GM15510 (cell line): ENCODE results near the gene DCAF8.

Experiments
- POLR2A ChIP-seq: IDR thresholded peaks from 3 replicates; pipeline ENCODE4 v1.6.1; 2011; ENCODE audit warnings: borderline replicate concordance; ENCODE audit not compliant: insufficient read length; ENCODE audit errors: extremely low read depth

The DCAF8 gene

DNA sequence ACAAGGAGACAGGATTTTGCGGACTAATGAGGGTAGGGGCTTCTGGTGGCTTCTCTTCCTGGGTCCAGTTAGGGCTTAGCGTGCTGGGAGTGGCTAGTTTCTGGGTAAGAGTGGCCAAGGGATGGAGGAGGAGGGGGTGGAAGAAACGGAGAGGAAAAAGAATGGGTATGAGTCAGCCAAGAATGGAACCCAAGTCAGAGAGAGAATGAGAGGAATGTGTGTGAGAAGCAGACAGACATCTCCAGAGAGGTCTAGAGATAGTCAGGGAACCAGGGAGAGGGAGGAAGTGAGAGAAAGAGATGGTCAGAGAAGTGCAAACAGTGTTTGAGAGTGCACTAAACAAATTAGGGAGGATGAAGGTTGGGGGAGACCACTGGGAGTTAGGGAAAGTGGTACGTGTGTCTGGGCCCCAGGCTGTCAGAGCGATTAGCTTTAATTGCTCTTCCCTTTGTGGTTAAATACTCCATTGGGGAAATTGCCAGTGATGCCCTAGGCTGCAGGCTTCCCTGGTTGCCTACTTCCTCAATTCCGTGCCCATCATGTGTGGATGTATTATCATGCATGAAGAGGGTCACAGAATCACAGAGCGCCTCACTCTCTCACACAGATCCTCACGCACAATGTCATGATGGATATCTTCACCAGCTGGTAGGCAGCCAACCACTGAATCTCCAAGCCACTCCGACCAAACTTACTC is 55.8 kb downstream of the DCAF8 start:
- no peak for TF ChIP-seq POLR2A

DNA sequence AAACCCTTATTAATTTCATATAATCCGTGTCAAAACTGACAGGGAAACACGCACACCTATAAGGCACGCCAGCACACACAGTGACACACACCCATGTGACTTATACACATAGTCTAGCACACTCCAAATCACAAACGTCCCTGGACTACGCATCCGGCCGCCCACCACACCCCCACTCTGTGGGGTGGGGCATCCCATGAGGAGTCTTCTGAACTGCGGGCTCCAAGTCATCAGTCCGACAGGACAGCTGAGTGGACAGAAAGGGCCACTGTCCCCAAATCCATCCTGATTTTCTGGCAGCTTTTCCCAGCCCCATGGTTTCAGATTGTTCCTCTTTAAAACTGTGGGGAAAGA is 56.3 kb downstream of the DCAF8 start:
- TF ChIP-seq POLR2A: no peak

DNA sequence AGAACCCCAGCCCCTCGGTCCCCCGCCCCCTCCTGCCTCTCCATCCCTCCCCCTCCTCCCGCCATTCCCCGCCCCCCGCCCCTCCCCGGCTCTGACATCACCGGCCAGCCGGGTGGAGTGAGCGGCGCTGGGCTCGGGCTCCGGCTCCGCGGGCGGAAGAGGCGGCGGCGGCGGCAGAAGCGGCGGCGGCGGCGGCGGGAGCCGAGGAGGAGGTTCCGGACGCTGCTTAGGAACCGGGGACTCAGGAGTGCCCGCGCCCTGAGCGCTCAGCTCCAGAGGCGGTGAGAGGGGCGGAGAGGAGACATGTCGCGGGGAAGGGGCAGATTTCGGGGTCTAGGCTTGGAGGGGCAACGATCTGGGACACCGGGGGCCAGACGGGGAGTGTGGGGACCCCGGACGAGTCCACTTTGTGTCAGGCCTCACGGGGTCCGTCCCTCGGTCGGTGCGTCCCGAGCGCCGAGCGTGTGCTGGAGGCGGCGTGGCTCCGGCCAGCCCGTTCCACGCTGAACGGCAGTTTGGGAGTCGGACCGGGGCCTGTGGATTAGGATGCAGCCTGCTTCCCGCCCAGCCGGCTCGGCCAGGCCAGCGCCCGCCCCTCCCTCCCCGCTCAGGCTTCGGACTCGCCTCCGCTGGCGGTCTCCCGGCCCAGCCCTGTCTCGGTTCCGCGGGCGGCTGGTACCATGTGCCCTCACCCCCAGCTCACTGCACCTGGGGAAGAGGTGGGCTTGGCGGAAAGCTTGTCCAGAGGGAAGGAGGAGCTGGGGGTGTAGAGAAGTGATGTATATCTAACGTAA is 56.9 kb downstream of the DCAF8 start, which contains the start of gene PEA15:
Gene PEA15 (plus strand): TSS at position 143 of the 794 bp plus-strand sequence. CDS start 6,161 bp downstream, outside the sequence.
- TF ChIP-seq POLR2A: peak; percentile 80

DNA sequence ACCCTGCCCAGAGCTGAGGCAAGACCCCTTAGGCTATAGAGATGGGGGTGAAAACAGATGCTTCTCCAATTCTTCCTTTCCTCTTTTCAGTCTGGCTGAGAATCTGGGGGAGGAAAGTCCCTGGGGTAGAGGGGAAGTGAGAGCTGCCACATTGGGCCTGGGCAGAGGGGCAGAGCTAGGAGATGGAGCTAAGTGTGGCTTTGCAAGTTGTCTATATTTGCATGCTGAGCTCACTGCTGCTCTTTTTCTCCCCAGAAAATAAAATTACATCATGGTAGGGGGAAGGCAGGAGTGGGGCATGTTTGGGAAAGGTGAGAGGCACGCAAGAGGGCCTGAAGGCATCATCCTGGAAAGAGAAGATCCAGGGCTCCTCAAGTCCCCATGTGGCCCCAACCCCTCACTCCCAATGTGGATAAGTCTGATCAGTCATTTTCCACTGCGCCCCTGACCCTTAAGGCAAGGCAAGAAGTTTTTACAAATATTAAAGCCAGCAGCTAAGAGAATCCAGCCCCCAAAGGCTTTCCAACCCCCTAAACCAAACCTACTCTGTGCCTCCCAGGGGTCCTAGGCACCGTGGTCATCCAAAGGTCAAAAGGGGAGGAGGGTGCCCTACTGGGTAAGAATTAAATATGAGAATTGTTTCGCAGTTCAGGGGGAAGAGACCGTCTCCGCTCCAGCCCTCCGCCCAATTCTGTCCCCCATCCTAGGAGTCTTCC is 57.7 kb downstream of the DCAF8 start:
- no peak for TF ChIP-seq POLR2A

DNA sequence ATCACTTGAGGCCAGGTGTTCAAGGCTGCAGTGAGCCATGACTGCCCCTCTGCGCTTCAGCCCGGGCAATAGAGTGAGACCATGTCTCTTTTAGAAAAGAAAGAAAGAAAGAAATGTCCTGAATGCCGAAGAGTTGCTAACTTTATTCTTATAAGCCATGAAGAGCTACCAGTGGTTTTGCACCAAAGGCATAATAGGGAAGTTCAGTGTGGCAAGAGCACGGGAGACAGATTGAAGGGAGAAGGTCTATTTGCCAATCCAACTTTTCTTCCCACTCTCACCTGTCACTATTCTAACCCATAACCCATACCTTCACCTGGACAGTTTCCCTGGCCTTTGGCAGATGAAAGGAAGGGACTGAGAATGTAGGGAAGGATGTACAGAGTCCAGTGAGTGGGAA is 61.6 kb downstream of the DCAF8 start:
- TF ChIP-seq POLR2A: no peak

DNA sequence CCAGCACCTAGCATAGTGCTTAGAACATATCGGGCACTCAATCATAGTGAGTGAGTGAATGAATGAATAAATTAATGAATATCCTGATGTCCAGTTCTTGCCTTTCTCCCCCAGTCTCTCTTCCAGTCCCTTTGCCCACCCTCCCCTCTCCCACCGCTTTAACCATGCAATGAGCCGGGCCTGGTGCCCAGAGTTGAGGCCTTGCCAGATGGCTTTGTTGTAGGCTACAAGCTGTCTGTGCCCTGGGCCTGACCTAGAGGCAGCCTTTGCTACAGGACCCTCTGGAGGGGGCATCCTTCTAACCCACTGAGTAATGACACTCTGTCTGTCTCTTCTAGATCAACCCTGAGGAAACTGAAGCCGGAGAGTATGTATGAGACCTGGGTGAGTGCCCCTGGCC is 65.1 kb downstream of the DCAF8 start:
- no peak for TF ChIP-seq POLR2A

DNA sequence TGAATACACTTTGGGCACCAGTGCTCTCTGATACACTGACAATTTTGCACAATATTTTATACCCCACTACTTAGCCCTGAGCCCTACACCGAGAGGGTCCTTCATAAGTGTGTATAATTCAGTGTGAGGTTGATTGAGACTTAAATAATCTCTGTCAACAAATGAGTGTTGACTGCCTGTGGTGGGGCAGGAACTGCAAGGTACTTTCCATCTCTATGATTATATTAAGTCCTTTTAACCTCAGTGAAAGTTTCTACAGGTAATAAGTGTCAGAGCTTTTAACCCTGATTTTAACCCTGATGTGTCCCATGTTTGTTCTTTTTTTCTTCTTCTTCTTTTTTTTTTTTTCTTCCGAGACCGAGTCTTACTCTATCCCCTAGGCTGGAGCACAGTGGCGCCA is 66.2 kb downstream of the DCAF8 start:
- TF ChIP-seq POLR2A: no peak

DNA sequence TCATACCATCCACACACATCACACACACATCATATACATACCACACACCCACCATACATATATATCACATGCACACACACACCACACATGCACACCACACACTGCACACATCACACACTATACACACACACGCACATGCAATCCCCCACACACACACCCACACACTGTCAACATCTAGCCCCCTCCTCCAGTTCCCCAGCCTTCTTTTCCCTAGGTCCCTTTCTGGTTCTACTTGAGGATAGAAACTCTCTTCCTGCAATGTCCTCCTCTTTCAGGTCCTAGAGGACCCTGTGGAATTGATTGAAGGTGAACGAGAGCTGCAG is 67.7 kb downstream of the DCAF8 start:
- no peak for TF ChIP-seq POLR2A

DNA sequence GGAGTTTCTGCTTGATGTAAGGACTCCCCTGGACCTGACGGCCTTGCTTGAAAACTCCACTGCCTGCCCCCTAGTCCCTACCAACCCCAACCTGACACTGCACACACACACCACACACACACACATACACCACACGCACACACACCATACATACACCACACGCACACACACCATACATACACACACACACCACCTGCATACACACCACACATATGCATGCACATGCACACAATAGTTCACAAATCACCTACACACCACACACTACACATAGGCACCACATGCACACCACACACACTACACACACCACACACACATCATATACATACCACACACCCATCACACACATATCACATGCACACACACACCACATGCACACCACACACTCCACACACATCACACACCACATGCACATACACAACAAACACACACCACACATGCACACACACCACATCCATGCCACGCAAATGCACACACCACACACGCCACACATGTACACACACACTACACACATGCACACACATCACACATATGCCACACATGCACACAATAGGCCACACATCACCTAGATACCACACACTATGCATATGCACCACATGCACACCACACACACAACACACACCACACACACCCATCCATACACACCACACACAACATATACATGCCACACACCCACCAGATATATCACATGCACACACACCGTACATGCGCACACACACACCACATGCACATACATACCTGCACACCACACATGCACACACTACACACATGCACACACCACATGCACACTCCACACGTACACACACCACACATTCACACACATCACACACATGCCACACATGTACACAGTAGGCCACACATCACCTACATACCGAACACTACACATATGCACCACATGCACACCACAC is 68.3 kb downstream of the DCAF8 start:
- TF ChIP-seq POLR2A: no peak

DNA sequence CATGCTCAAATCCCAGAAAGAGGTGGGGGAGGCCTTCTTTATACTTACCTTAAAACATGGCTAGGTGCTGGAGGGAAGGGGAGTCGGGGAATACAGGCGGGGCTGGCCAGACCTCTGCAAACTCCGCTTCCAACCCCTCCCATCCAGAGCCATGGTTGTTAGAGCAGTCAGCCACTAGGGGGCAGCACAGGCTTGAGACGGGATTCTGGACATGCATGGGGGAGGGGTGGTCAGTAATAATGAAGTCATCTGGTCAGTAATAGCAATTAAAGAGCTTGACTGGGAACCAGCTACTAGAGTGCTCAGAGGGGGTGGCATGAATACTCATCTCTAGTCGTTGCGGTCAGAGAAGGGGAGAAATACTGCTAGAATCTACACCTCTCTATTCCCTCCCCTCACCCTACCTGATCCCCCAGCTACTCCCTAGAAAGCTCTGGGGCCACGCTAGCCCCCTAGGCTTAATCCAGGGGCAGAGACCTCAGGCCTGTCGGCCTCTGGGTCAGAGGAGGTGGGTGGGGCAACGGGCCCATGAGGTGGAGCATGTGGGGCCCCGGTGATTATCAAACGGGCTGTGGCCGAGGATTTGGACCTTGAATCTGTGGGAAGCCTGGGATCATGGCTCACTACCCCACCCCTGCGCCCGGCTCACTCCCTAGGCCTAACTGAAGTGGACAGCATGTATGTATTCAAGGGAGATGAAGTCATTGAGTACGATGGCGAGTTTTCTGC is 69.1 kb downstream of the DCAF8 start:
- no peak for TF ChIP-seq POLR2A

DNA sequence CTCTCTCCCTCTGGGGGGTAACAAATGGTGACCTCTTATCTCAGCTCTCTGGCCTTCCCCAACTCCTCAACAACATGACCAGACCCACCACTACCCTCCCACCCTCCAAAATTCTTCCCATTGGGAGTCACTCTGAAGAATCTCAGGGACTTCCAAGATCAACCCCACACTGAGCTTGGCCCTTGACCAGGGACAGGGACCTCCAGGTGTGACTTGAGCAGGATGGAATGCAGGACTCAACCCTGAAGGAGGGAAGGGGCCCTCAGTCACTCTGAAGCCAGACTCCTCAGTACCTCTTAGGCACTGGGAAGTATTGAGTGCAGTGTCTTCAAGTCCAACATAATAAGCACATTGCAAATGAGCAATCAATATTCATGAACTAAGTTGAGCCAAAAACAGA is 70.1 kb downstream of the DCAF8 start:
- no peak for TF ChIP-seq POLR2A

DNA sequence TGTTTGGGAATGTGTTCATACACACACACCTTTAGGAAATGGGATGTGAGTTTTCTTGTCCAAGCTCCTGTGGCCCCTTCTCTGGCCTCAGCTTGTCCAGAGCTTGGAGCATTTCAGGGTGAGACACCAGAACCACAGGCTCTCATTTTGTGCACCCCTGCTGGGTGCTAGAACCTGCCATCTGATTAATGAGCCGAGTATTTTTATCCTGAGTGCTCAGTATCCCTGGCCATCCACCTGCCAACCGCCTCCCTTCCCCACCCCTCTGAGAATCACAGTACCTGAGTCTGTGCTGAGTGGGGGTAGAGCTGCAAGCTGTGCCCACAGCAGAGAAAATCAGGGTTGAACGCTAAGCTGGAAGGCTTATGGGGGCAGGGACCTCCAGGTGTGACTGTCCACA is 70.6 kb downstream of the DCAF8 start:
- no peak for TF ChIP-seq POLR2A

DNA sequence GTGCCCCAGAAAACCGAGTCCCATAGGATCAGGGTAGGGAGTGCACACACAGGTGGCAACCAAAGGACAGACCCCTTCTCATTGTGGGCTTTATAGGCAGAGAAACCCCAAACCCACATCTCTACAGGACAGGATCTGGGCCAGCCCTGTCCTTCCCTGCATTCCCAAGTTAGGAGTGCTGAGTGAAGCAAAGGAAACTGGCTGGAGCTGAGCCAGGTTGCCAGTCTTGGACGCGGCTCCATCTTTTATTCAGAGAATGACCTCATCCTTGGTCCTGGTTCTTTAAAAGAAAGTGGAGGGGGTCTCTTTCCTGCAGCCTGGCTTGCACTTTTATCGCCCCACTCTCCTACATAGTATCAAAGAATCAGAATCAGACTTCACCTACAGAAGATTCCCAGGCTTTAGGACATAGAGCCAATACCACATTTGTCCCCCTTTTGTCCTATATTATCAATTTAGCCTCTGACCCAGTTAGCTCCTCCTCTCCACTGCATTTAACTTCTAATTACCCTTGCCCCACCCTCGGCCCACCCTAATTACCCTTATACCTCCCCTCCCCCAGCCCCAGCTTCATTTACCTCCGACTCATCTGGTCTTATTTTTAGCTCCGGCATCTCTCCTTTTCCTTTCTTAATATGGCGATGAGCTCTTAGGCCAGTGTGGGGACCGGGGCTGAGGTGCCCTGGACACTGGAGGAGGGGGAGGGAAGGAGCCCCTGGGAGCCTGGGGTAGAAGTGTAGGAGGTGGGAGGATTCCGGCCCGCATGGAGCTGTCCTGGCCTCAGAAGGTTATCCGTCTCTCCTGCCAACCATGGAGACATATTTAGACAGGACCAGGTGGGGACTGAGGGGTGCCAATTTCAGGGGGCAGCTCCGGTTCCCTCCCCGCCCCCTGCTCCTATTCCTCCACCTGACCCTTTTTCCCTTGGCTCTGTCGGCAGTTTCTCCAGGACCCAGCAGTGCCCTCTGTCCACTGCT is 72.4 kb downstream of the DCAF8 start, which contains the start of gene CASQ1:
Gene CASQ1 (plus strand): TSS at position 927 of the 977 bp plus-strand sequence. CDS start 177 bp downstream, outside the sequence.
- no peak for TF ChIP-seq POLR2A

DNA sequence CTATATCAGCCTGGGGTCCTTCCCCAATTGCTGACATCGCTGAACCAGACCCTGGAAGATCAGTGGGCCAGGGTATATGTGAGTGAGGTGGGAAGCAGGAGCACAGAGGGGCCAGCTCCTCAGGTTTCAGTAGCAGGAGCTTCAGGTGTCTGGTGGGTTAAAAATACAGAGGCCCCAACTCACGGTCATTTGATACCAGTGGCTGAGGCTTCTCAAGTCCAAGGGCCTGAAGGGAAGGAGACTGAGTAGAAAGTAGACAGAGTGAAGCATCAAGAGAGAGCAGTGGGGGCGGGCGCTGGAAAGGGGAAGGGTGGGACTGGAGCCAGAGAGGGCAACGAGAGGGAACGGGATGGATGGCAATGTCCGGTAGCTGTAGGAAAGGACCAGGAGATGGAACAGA is 74.0 kb downstream of the DCAF8 start:
- no peak for TF ChIP-seq POLR2A

DNA sequence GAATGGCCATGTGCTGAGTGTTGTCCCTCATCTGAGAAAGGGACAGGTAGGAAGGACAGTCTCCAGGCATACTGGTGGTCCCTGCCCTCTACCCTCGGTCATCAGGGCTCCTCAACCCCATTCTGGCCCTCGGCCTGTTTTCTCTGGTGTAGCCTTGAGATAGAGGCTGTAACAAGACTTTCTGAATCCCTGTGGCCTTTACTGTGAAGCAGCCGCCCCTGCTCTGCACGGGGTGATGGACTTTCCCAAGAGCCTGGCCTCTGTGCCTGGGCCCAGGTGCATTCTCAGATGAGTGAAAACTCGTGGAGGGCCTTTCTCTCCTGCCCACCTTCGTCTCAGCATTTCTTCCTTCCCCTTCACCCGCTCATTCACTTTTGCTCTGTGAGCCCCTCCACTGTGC is 74.9 kb downstream of the DCAF8 start:
- TF ChIP-seq POLR2A: no peak
